Ectodermal cell (in vitro differentiated cells): Measurements from ENCODE around the gene SLC1A2.

Experiments
- H3K27ac ChIP-seq: 2 replicates; pipeline ENCODE4 v1.7.0; 2013; ENCODE audit warnings: mild to moderate bottlenecking, low read depth, low read length; ENCODE audit not compliant: insufficient read depth, poor library complexity, severe bottlenecking
- H3K27me3 ChIP-seq: 2 replicates; pipeline ENCODE4 v1.7.0; 2013; ENCODE audit warnings: mild to moderate bottlenecking, low read length; ENCODE audit not compliant: insufficient read depth, control insufficient read depth, poor library complexity, severe bottlenecking
- H3K36me3 ChIP-seq: one replicate; pipeline ENCODE4 v1.7.0; 2013; ENCODE audit warnings: low read length; ENCODE audit not compliant: control insufficient read depth, insufficient read depth
- H3K4me1 ChIP-seq: one replicate; pipeline ENCODE4 v1.7.0; 2013; ENCODE audit warnings: low read length; ENCODE audit not compliant: control insufficient read depth, insufficient read depth
- H3K4me3 ChIP-seq: 2 replicates; pipeline ENCODE4 v1.7.0; 2013; ENCODE audit warnings: low read depth, low read length, control low read depth; ENCODE audit not compliant: insufficient read depth
- H3K9me3 ChIP-seq: 2 replicates; pipeline ENCODE4 v1.7.0; 2013; ENCODE audit warnings: mild to moderate bottlenecking, low read length, moderate library complexity; ENCODE audit not compliant: control insufficient read depth
- WGBS, 2 experiments: methylation state at CpG; one replicate each; pipeline ENCODE4 v1.1.7; 2013; ENCODE audit warnings: missing lambda C conversion rate in 2 of 2; 5-methylcytosine and 5-hydroxymethylcytosine counted together

SLC1A2 gene

DNA sequence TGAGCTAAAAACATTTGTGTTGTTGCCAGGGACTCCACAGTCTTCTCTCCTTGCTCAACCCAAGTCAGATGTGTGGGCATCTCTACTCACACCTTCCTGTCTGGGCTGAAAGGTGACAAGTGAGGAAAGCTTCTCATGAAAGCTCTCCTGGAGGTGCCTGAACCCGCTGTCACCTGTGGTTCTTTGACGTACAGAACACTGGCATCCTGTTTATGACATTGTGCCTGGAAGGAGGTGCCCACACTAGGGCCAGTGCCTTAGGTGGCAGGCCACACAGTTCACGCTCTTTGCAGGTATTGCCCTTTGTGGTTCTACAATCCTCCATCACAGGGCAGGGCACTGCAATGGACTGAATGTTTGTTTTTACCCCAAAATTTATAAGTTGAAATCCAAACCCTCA is 171.9 kb downstream of the SLC1A2 start:
- Histone ChIP-seq H3K4me3 (no peak overlapping the region), H3K36me3 (no peaks in the 10 kb centered on the region), H3K27ac (no peak overlapping the region), H3K9me3 (no peaks in the 10 kb centered on the region), H3K4me1 (no peaks in the 10 kb centered on the region), H3K27me3 (no peaks in the 10 kb centered on the region)
- 91 to 95% methylated on average over 3 of the region's 3 CpGs for WGBS, 2 experiments

DNA sequence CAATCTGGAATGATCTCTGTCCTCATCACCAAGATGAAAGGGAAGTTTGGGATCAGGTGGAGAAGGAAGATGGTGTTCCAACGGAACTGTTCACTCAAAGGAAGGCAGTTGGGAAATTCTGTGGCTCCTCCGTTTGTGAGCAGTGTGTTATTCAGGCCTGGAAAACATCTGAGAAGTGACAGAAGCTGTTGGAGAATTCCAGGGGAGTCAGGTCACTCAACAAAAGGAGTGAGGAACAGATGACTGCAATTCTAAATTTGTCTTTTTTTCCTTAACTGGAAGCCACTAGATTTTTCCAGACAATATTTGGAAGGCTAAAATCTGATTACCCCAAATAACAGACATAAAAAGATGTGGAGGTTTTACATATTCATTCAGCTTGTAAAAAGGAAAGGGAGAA is 172.6 kb downstream of the SLC1A2 start:
- 62 to 83% methylated on average over 2 of the region's 2 CpGs for WGBS, 2 experiments
- no peak overlapping the region for H3K27ac ChIP-seq
- H3K9me3 ChIP-seq, result no peaks in the 10 kb centered on the region
- H3K4me1 ChIP-seq, result no peaks in the 10 kb centered on the region
- no peaks in the 10 kb centered on the region for H3K36me3 ChIP-seq
- no peaks in the 10 kb centered on the region for H3K27me3 ChIP-seq
- H3K4me3 ChIP-seq, result no peak overlapping the region

DNA sequence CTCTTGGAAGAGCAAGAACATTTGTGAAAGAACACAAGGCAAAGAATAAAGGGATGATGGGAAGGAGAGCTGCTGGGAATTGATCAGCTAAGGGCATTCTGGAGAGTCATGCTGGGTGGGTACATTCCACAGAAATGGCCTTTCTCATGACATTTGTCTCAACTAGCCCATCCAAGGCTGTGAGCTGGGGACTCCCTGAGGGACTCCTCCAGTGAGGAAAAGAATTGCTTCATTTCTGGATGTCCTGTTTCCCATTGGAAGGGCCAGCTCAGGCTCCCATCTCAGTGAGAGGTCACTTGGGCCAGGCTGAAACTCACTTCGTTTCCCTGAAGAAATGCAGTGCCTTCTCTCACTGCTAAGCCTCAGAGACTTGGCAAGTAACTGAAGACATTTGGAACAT is 173.6 kb downstream of the SLC1A2 start:
- Histone ChIP-seq H3K36me3 (no peaks in the 10 kb centered on the region), H3K27ac (no peak overlapping the region), H3K27me3 (no peaks in the 10 kb centered on the region), H3K9me3 (no peaks in the 10 kb centered on the region), H3K4me3 (no peak overlapping the region), H3K4me1 (no peaks in the 10 kb centered on the region)
- WGBS, 2 experiments, result 94 to 95% methylated on average over 1 of the region's 1 CpG

DNA sequence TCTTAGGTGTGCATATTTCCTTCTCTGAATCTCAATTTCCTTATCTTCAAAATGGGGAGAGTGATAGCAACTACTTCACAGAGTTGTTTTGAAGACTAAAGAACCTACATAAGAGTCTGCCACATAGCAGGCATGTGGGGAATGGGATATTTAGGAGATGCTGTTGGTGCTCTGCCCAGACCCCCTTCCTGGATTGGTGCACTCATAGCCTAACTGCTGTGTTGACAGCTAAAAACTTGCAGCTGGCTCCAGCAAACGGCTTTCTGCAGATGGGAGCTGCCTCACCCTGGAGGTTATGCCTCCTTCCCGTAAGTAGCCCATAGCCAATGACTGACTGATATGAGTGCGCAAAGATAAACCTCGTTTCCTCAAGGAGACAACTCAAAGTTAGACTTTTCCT is 174.3 kb downstream of the SLC1A2 start:
- no peak overlapping the region for H3K27ac ChIP-seq
- H3K36me3 ChIP-seq, result no peaks in the 10 kb centered on the region
- no peak overlapping the region for H3K4me3 ChIP-seq
- no peaks in the 10 kb centered on the region for H3K27me3 ChIP-seq
- H3K4me1 ChIP-seq, result no peaks in the 10 kb centered on the region
- no peaks in the 10 kb centered on the region for H3K9me3 ChIP-seq
- 90 to 95% methylated on average over 4 of the region's 4 CpGs for WGBS, 2 experiments

DNA sequence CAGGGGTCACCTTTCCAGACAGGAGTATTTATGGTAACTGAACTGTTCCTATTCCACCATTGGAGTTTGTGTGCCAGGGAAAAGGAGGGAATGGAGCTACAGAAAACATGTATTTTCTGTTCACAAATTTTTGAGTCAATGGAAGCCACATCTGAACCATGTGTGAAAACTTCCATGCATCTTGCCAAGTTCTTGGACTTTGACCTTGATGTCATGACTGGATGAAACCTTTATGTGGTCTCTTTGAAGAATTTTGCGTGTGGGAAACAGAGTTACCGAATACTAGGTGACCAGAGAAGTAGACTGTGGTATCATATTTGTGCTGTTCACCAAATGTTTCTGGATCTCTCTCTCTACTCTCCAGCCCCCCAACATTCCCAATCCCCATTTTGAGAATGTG is 175.6 kb downstream of the SLC1A2 start:
- WGBS, 2 experiments, result 88 to 94% methylated on average over 2 of the region's 2 CpGs
- no peaks in the 10 kb centered on the region for H3K27me3 ChIP-seq
- H3K4me3 ChIP-seq, result no peak overlapping the region
- H3K27ac ChIP-seq, result no peak overlapping the region
- H3K36me3 ChIP-seq, result no peaks in the 10 kb centered on the region
- no peaks in the 10 kb centered on the region for H3K9me3 ChIP-seq
- H3K4me1 ChIP-seq, result no peaks in the 10 kb centered on the region

DNA sequence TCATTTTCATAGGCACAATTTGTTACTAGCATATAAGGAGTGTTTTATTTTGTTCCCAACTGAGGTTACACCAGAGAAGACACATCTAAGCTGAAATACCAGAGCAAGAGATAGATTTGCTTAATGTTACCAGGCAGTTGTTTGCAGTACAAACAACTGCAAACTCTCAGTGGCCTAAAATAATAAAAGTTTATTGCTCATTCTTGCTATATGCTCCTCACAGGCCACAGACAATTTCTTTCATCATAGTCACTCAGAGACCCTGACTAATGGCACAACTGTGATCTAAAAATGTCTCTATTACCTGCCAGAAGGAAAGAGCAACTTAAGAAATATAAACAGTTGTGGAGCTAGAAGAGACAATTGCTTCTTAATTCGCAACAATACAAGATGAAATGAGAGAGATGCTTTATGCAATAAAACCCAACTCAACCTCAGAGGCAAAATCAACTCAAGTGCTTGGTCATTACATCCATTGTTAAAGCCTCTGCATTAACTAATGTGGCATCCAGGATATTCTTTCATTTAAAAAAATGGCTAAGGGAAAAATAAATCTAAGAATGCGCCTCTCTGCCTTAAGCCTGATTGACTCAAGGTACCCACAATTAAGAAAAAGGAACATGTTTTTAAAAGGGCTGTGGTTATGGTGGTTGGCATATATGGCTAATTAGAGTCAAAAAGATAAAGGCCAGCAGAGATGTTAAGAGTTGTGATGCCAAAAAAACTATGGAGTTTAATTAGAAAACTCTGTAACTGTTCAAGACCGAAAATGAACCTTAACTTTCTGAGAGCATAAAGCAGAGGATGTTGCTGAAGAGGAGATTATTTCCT is 176.7 kb downstream of the SLC1A2 start:
- Histone ChIP-seq H3K4me1 (no peaks in the 10 kb centered on the region), H3K27me3 (no peaks in the 10 kb centered on the region), H3K9me3 (no peaks in the 10 kb centered on the region), H3K27ac (no peak overlapping the region), H3K4me3 (no peak overlapping the region), H3K36me3 (no peaks in the 10 kb centered on the region)
- WGBS, 2 experiments, result 98 to 99% methylated on average over 2 to 3 of the region's 3 CpGs

DNA sequence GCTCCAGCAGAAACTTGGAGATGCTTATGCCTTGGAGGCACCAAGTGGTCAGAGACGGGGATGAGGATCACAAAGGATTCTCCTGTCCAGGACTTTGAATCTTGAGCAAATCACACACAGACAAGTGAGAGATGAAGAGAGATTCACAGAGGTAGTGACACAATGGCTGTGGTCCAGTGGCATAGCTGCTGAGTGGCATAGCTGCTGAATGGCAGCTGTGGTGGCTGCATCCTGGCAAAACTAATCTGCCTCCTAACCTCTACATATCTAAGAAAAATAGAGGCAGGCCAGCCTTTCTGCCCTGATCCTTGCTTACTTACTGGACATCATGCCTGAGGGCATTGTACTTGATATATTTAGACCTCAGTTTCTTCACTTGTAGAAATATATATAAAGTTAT is 177.8 kb downstream of the SLC1A2 start:
- Histone ChIP-seq H3K27ac (no peak overlapping the region), H3K36me3 (no peaks in the 10 kb centered on the region), H3K4me1 (no peaks in the 10 kb centered on the region), H3K9me3 (no peaks in the 10 kb centered on the region), H3K27me3 (no peaks in the 10 kb centered on the region), H3K4me3 (no peak overlapping the region)
- 86 to 90% methylated on average over 1 of the region's 1 CpG for WGBS, 2 experiments

DNA sequence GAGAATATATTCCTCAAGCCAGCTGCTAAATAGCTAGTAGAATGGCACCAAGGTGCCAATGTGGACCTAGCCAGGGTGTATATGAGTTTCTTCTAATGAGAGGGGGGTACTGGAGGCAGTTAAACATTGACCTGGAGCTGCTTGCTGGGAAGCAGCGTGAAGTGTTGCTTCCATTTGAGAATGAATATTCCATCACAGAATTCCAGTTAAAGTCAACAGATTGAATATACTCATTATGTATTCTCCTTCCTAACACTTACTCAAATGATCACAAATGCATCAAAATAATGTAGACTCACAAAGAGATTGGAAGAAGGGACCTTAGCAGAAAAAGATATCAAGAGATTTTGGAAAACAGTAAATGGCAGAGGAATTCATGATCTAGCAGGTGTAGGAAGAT is 178.3 kb downstream of the SLC1A2 start:
- 100% methylated on average over 1 of the region's 1 CpG for WGBS, 2 experiments
- Histone ChIP-seq H3K27ac (no peak overlapping the region), H3K4me3 (no peak overlapping the region), H3K27me3 (no peaks in the 10 kb centered on the region), H3K9me3 (no peaks in the 10 kb centered on the region), H3K4me1 (no peaks in the 10 kb centered on the region), H3K36me3 (no peaks in the 10 kb centered on the region)

DNA sequence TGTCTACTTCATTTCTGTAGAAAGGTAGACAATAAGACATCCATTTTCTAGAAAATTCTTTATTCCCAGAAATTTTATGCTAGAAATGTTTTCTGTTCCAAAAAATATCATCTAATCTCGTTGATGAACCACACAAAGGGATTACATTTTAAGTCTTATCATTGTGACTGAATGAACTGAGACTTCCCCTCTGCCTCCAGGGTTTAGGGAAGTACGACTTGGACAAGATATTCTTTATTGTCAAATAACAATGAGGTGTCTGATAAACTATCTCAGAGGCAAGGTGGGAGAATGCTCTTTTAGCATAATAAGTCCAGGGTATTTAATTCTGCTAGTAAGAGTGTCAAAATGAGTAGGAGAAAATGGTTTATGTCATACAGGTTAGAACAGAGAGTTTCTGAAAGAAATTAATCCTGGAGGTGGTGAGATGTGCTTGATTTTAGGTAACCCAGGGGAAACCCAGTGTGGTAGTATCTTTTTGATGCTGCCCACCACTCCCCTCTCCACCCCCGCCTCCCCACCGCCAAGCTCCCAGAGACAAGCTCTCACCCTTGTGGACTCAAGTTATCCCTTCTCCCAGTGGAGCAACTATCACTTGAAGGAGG is 179.8 kb downstream of the SLC1A2 start:
- H3K4me3 ChIP-seq, result no peak overlapping the region
- 95% methylated on average over 3 to 4 of the region's 4 CpGs for WGBS, 2 experiments
- no peaks in the 10 kb centered on the region for H3K36me3 ChIP-seq
- H3K27me3 ChIP-seq, result no peaks in the 10 kb centered on the region
- H3K27ac ChIP-seq, result no peak overlapping the region
- H3K9me3 ChIP-seq, result no peaks in the 10 kb centered on the region
- no peaks in the 10 kb centered on the region for H3K4me1 ChIP-seq

DNA sequence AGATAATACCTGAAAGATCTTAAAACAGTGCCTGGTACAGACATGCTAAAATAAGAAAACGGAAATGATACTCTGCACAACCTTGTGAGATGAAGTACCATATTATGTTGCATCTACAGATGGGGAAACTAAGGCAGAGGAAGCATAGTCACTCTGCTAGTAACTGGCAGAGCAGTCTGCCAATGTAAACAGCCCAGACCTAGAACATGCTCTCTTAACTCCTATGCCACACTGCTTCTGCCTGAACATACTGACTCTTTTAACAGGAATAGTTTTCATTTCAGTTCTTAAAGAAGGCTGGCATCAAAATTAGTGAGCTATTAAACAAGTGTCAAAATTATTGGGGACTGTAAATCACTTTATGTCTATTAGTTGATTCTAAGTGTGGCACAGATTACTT is 180.5 kb downstream of the SLC1A2 start:
- H3K27me3 ChIP-seq, result no peaks in the 10 kb centered on the region
- H3K4me1 ChIP-seq, result no peaks in the 10 kb centered on the region
- WGBS, 2 experiments, result 89 to 97% methylated on average over 1 of the region's 1 CpG
- no peaks in the 10 kb centered on the region for H3K9me3 ChIP-seq
- H3K4me3 ChIP-seq, result no peak overlapping the region
- H3K27ac ChIP-seq, result no peak overlapping the region
- H3K36me3 ChIP-seq, result no peaks in the 10 kb centered on the region
